WTC11 (cell line): ENCODE data around the gene HEY2. TPM values are rescaled to one million over a fixed set of nuclear protein-coding genes. Genes with fewer than 3 reads are reported as not detected.

Source experiments
- ATAC-seq: fragments of 200-7000 bp; cut with Tn5 transposase; 2 replicates; pipeline ENCODE4 v1.10.0; 2021; ENCODE audit warnings: mild to moderate bottlenecking, moderate library complexity
- Bru-seq: library from RNA; stranded (reverse); fragments of 400-500 nt; gene quantifications from one replicate; lab custom pipeline; 2021; lab: Mats Ljungman, UMichigan
- CTCF ChIA-PET: fragments of 300-600 bp; sonication (Branson Sonifier 250); formaldehyde crosslinking; loops from one replicate; lab custom pipeline; 2021; ENCODE audit warnings: antibody characterized with exemption; lab: Charles Lee
- POLR2A ChIA-PET: fragments of 350-600 bp; sonication (Branson Sonifier 250); formaldehyde crosslinking; loops from one replicate; lab custom pipeline; 2021; ENCODE audit warnings: antibody characterized with exemption; lab: Charles Lee
- DNase-seq: peaks from one replicate; pipeline ENCODE4 v3.0.0; 2021; ENCODE audit warnings: low spot score
- H3K27ac Mint-ChIP-seq: 2 replicates; pipeline ENCODE4 v1.8.0; 2021; ENCODE audit warnings: mixed read lengths
- H3K27me3 Mint-ChIP-seq: 2 replicates; pipeline ENCODE4 v1.8.0; 2021; ENCODE audit warnings: low read depth, mild to moderate bottlenecking, moderate library complexity, mixed read lengths
- H3K36me3 Mint-ChIP-seq: 2 replicates; pipeline ENCODE4 v1.8.0; 2021; ENCODE audit warnings: mixed read lengths
- H3K4me1 Mint-ChIP-seq: 2 replicates; pipeline ENCODE4 v1.8.0; 2022; ENCODE audit warnings: mixed read lengths
- H3K4me3 Mint-ChIP-seq: 2 replicates; pipeline ENCODE4 v1.8.0; 2021; ENCODE audit warnings: mild to moderate bottlenecking, moderate library complexity, mixed read lengths
- H3K9me3 Mint-ChIP-seq: 2 replicates; pipeline ENCODE4 v1.8.0; 2021; ENCODE audit warnings: mixed read lengths
- ATF1 ChIP-seq: sonication (generic); formaldehyde crosslinking; IDR thresholded peaks from 2 replicates; pipeline ENCODE4 v1.8.1; 2023; ENCODE audit warnings: mild to moderate bottlenecking, moderate library complexity, missing genetic modification reagents
- CREM ChIP-seq: sonication (generic); formaldehyde crosslinking; IDR thresholded peaks from 2 replicates; pipeline ENCODE4 v1.8.1; 2022; ENCODE audit warnings: mild to moderate bottlenecking, missing genetic modification reagents, moderate library complexity
- ELF4 ChIP-seq: sonication (generic); formaldehyde crosslinking; IDR thresholded peaks from 2 replicates; pipeline ENCODE4 v1.8.1; 2022; ENCODE audit warnings: low read depth, mild to moderate bottlenecking, moderate library complexity, missing genetic modification reagents
- EMX1 ChIP-seq: fragments of 250-450 bp; sonication (Bioruptor Pico); IDR thresholded peaks from 2 replicates; pipeline ENCODE4 v1.8.0; 2021; ENCODE audit warnings: mild to moderate bottlenecking
- FOXK1 ChIP-seq: sonication (generic); formaldehyde crosslinking; IDR thresholded peaks from 2 replicates; pipeline ENCODE4 v1.8.0; 2022; ENCODE audit warnings: mild to moderate bottlenecking, moderate library complexity, missing genetic modification reagents
- JAZF1 ChIP-seq: fragments of 250-450 bp; sonication (Bioruptor Pico); IDR thresholded peaks from 2 replicates; pipeline ENCODE4 v1.9.0; 2021; ENCODE audit warnings: moderate library complexity, mild to moderate bottlenecking, inconsistent platforms
- JUN ChIP-seq: sonication (generic); formaldehyde crosslinking; IDR thresholded peaks from 2 replicates; pipeline ENCODE4 v1.8.0; 2023; ENCODE audit warnings: mild to moderate bottlenecking, missing genetic modification reagents
- KAT7 ChIP-seq: sonication (generic); formaldehyde crosslinking; IDR thresholded peaks from 2 replicates; pipeline ENCODE4 v1.8.1; 2023; ENCODE audit warnings: missing genetic modification reagents, mild to moderate bottlenecking, borderline replicate concordance
- MYBL2 ChIP-seq: sonication (generic); formaldehyde crosslinking; IDR thresholded peaks from 2 replicates; pipeline ENCODE4 v1.8.1; 2023; ENCODE audit warnings: mild to moderate bottlenecking, moderate library complexity, missing genetic modification reagents
- NR1H2 ChIP-seq: sonication (generic); formaldehyde crosslinking; IDR thresholded peaks from 2 replicates; pipeline ENCODE4 v1.9.0; 2021; ENCODE audit warnings: mild to moderate bottlenecking, moderate library complexity, missing genetic modification reagents
- NR2C2 ChIP-seq: sonication (generic); formaldehyde crosslinking; IDR thresholded peaks from 2 replicates; pipeline ENCODE4 v1.8.0; 2022; ENCODE audit warnings: mild to moderate bottlenecking, missing genetic modification reagents
- SP1 ChIP-seq: sonication (generic); formaldehyde crosslinking; conservative IDR thresholded peaks from 2 replicates; pipeline ENCODE4 v1.8.1; 2022; ENCODE audit warnings: missing genetic modification reagents
- TEAD4 ChIP-seq: sonication (generic); formaldehyde crosslinking; IDR thresholded peaks from 2 replicates; pipeline ENCODE4 v1.8.0; 2022; ENCODE audit warnings: mild to moderate bottlenecking, missing genetic modification reagents
- TP53 ChIP-seq: sonication (generic); formaldehyde crosslinking; IDR thresholded peaks from 2 replicates; pipeline ENCODE4 v1.8.1; 2023; ENCODE audit warnings: mild to moderate bottlenecking, missing genetic modification reagents
- ZNF121 ChIP-seq: sonication (generic); formaldehyde crosslinking; IDR thresholded peaks from 2 replicates; pipeline ENCODE4 v1.8.0; 2023; ENCODE audit warnings: missing genetic modification reagents
- ZNF138 ChIP-seq: sonication (generic); formaldehyde crosslinking; conservative IDR thresholded peaks from 2 replicates; pipeline ENCODE4 v1.8.1; 2022; ENCODE audit warnings: mild to moderate bottlenecking, moderate library complexity, missing genetic modification reagents
- ZNF396 ChIP-seq: fragments of 250-450 bp; sonication (Bioruptor Pico); IDR thresholded peaks from 2 replicates; pipeline ENCODE4 v1.8.0; 2021; ENCODE audit warnings: mild to moderate bottlenecking, moderate library complexity, borderline replicate concordance
- ZNF416 ChIP-seq: fragments of 250-450 bp; sonication (Bioruptor Pico); IDR thresholded peaks from 2 replicates; pipeline ENCODE4 v1.9.0; 2021; ENCODE audit warnings: mild to moderate bottlenecking, inconsistent platforms
- long read RNA-seq, 3 experiments: library from RNA in 1 of 3; library from capped mRNA in 1 of 3; library from polyadenylated mRNA in 1 of 3; unstranded in 2 of 3; stranded (forward) in 1 of 3; transcript quantifications; one replicate each; pipeline ENCODE4 v2.0.0, GENCODE V29; 2021
- total RNA-seq: library from RNA; stranded (reverse); gene quantifications from 3 replicates; pipeline ENCODE4 v1.2.3, GENCODE V29; 2021
- TF ChIP-seq, protein P1 (sequence below): sonication (generic); formaldehyde crosslinking; conservative IDR thresholded peaks from 2 replicates; pipeline ENCODE4 v1.8.1; 2022; ENCODE audit warnings: mild to moderate bottlenecking, missing genetic modification reagents
- TF ChIP-seq, protein P2 (sequence below): sonication (generic); formaldehyde crosslinking; IDR thresholded peaks from 2 replicates; pipeline ENCODE4 v1.8.1; 2022; ENCODE audit warnings: low read depth, missing genetic modification reagents, borderline replicate concordance
- TF ChIP-seq, protein P3 (sequence below): sonication (generic); formaldehyde crosslinking; IDR thresholded peaks from 2 replicates; pipeline ENCODE4 v1.8.0; 2023; ENCODE audit warnings: missing genetic modification reagents
- TF ChIP-seq, protein P4 (sequence below): fragments of 250-450 bp; sonication (Bioruptor Pico); IDR thresholded peaks from 2 replicates; pipeline ENCODE4 v1.9.0; 2021; ENCODE audit warnings: mild to moderate bottlenecking
- TF ChIP-seq, protein P5 (sequence below): sonication (generic); formaldehyde crosslinking; IDR thresholded peaks from 2 replicates; pipeline ENCODE4 v1.8.1; 2022; ENCODE audit warnings: mild to moderate bottlenecking, missing genetic modification reagents, moderate library complexity, borderline replicate concordance
- TF ChIP-seq, protein P6 (sequence below): sonication (generic); formaldehyde crosslinking; IDR thresholded peaks from 2 replicates; pipeline ENCODE4 v1.8.0; 2022; ENCODE audit warnings: mild to moderate bottlenecking, missing genetic modification reagents
- TF ChIP-seq, protein P7 (sequence below): sonication (generic); formaldehyde crosslinking; IDR thresholded peaks from 2 replicates; pipeline ENCODE4 v1.8.0; 2023; ENCODE audit warnings: missing genetic modification reagents, mild to moderate bottlenecking, borderline replicate concordance
- TF ChIP-seq, protein P8 (sequence below): fragments of 250-450 bp; sonication (Bioruptor Pico); IDR thresholded peaks from 2 replicates; pipeline ENCODE4 v2.1.2; 2022; ENCODE audit warnings: mild to moderate bottlenecking, moderate library complexity

HEY2 gene
- total RNA-seq (10.6 to 12.3 TPM (median 11.5 TPM) in 3 replicates), Bru-seq, nascent RNA (percentile 90 among the genes with signal in this experiment)
- long read RNA-seq, experiment 1, transcript HEY2-201 (5 exons, 2,678 nt): major isoform, 61 of 79 reads
- long read RNA-seq, experiment 1, partial matches to known transcripts: 5 of 79 reads
- long read RNA-seq, experiment 1, other reads (novel, unspliced or antisense): 13 of 79 reads
- long read RNA-seq, experiment 2, transcript HEY2-201 (5 exons, 2,678 nt): major isoform, 20 of 29 reads
- long read RNA-seq, experiment 2, partial matches to known transcripts: 2 of 29 reads
- long read RNA-seq, experiment 2, other reads (novel, unspliced or antisense): 7 of 29 reads
- long read RNA-seq, experiment 3, partial matches to known transcripts: 0 of 2 reads
- long read RNA-seq, experiment 3, other reads (novel, unspliced or antisense): 1 of 2 reads

DNA sequence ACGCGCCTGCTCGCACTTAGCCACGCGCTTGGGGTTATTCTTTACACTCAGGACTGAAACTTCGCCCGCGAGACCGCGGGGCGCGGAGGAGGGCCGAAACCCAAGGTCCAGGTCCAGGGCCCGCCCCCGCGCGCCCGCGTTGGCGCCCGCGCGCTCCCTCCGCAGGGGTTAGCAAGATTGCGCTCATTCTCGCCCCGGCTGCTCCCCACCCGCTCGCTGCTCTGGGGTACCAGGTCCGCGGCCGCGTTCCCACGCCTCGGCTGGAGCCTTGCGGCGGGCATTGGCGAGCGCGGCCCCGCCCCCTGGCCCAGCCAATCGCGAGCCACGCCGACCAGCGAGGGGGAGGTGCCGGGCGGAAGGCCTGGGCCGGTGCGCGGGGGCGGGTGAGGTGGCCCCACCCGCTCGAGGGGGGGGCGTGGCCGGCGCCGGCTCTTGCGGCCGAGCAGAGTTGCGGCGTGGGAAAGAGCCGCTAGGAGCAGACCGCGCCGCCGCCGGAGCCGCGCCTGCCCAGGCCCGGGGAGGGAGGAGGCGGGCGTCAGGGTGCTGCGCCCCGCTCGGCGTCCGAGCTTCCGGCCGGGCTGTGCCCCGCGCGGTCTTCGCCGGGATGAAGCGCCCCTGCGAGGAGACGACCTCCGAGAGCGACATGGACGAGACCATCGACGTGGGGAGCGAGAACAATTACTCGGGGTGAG lies at the start of gene HEY2:
TSS of gene HEY2 (plus strand) at position 460 of the 692 bp plus-strand sequence. CDS start at position 605, 145 bp downstream.
- Mint-ChIP-seq H3K36me3 (no peaks in the 10 kb centered on the region), H3K27me3 (peaks cover 28% of the 10 kb centered on the region), H3K27ac (peak within 1 kb of the TSS; percentile 74), H3K4me3 (peak within 1 kb of the TSS; percentile 95), H3K4me1 (peaks cover 65% of the 10 kb centered on the region), H3K9me3 (no peaks in the 10 kb centered on the region)
- POLR2A ChIA-PET: interaction anchor here (1.0 kb wide), 1 partner anchor 49 kb away, joined by 3 read pairs; no protein-coding TSS in a partner anchor
- CTCF ChIA-PET: interaction anchor here (1.2 kb wide), 2 partner anchors 10 to 41 kb away, joined by 3 read pairs; no protein-coding TSS in a partner anchor
- peak; percentile 67 for ATAC-seq
- peak; percentile 89 for DNase-seq
- TF ChIP-seq ZNF121 (CRISPR knock-in tag): no peak
- no peak for TF ChIP-seq ELF4 (CRISPR knock-in tag)
- TF ChIP-seq NR1H2 (CRISPR knock-in tag): no peak
- TF ChIP-seq EMX1: no peak
- no peak for TF ChIP-seq KAT7 (CRISPR knock-in tag)
- TF ChIP-seq, protein P1, sequence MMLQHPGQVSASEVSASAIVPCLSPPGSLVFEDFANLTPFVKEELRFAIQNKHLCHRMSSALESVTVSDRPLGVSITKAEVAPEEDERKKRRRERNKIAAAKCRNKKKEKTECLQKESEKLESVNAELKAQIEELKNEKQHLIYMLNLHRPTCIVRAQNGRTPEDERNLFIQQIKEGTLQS (CRISPR knock-in tag): no peak
- no peak for TF ChIP-seq MYBL2
- peak; percentile 85; the same call in 1 of the 2 replicates for TF ChIP-seq ZNF138 (CRISPR knock-in tag)
- TF ChIP-seq ATF1 (CRISPR knock-in tag): no peak
- TF ChIP-seq, protein P2, sequence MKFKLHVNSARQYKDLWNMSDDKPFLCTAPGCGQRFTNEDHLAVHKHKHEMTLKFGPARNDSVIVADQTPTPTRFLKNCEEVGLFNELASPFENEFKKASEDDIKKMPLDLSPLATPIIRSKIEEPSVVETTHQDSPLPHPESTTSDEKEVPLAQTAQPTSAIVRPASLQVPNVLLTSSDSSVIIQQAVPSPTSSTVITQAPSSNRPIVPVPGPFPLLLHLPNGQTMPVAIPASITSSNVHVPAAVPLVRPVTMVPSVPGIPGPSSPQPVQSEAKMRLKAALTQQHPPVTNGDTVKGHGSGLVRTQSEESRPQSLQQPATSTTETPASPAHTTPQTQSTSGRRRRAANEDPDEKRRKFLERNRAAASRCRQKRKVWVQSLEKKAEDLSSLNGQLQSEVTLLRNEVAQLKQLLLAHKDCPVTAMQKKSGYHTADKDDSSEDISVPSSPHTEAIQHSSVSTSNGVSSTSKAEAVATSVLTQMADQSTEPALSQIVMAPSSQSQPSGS (CRISPR knock-in tag): no peak
- TF ChIP-seq JAZF1 (CRISPR knock-in tag): no peak
- TF ChIP-seq, protein P3, sequence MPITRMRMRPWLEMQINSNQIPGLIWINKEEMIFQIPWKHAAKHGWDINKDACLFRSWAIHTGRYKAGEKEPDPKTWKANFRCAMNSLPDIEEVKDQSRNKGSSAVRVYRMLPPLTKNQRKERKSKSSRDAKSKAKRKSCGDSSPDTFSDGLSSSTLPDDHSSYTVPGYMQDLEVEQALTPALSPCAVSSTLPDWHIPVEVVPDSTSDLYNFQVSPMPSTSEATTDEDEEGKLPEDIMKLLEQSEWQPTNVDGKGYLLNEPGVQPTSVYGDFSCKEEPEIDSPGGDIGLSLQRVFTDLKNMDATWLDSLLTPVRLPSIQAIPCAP (CRISPR knock-in tag): peak; percentile 76; the same call in 1 of the 2 replicates
- TF ChIP-seq CREM (CRISPR knock-in tag): no peak; the same call in 1 of the 2 replicates
- TF ChIP-seq, protein P4, sequence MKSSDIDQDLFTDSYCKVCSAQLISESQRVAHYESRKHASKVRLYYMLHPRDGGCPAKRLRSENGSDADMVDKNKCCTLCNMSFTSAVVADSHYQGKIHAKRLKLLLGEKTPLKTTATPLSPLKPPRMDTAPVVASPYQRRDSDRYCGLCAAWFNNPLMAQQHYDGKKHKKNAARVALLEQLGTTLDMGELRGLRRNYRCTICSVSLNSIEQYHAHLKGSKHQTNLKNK (CRISPR knock-in tag): no peak
- TF ChIP-seq, protein P5, sequence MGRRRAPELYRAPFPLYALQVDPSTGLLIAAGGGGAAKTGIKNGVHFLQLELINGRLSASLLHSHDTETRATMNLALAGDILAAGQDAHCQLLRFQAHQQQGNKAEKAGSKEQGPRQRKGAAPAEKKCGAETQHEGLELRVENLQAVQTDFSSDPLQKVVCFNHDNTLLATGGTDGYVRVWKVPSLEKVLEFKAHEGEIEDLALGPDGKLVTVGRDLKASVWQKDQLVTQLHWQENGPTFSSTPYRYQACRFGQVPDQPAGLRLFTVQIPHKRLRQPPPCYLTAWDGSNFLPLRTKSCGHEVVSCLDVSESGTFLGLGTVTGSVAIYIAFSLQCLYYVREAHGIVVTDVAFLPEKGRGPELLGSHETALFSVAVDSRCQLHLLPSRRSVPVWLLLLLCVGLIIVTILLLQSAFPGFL (CRISPR knock-in tag): no peak
- peak; percentile 96 for TF ChIP-seq SP1 (CRISPR knock-in tag)
- TF ChIP-seq, protein P6, sequence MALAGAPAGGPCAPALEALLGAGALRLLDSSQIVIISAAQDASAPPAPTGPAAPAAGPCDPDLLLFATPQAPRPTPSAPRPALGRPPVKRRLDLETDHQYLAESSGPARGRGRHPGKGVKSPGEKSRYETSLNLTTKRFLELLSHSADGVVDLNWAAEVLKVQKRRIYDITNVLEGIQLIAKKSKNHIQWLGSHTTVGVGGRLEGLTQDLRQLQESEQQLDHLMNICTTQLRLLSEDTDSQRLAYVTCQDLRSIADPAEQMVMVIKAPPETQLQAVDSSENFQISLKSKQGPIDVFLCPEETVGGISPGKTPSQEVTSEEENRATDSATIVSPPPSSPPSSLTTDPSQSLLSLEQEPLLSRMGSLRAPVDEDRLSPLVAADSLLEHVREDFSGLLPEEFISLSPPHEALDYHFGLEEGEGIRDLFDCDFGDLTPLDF: no peak
- no peak for TF ChIP-seq ZNF416 (CRISPR knock-in tag)
- TF ChIP-seq TEAD4 (CRISPR knock-in tag): no peak
- no peak for TF ChIP-seq ZNF396 (CRISPR knock-in tag)
- no peak for TF ChIP-seq NR2C2 (CRISPR knock-in tag)
- TF ChIP-seq, protein P7, sequence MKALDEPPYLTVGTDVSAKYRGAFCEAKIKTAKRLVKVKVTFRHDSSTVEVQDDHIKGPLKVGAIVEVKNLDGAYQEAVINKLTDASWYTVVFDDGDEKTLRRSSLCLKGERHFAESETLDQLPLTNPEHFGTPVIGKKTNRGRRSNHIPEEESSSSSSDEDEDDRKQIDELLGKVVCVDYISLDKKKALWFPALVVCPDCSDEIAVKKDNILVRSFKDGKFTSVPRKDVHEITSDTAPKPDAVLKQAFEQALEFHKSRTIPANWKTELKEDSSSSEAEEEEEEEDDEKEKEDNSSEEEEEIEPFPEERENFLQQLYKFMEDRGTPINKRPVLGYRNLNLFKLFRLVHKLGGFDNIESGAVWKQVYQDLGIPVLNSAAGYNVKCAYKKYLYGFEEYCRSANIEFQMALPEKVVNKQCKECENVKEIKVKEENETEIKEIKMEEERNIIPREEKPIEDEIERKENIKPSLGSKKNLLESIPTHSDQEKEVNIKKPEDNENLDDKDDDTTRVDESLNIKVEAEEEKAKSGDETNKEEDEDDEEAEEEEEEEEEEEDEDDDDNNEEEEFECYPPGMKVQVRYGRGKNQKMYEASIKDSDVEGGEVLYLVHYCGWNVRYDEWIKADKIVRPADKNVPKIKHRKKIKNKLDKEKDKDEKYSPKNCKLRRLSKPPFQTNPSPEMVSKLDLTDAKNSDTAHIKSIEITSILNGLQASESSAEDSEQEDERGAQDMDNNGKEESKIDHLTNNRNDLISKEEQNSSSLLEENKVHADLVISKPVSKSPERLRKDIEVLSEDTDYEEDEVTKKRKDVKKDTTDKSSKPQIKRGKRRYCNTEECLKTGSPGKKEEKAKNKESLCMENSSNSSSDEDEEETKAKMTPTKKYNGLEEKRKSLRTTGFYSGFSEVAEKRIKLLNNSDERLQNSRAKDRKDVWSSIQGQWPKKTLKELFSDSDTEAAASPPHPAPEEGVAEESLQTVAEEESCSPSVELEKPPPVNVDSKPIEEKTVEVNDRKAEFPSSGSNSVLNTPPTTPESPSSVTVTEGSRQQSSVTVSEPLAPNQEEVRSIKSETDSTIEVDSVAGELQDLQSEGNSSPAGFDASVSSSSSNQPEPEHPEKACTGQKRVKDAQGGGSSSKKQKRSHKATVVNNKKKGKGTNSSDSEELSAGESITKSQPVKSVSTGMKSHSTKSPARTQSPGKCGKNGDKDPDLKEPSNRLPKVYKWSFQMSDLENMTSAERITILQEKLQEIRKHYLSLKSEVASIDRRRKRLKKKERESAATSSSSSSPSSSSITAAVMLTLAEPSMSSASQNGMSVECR (CRISPR knock-in tag): no peak
- TF ChIP-seq JUN: no peak
- TF ChIP-seq FOXK1 (CRISPR knock-in tag): peak; percentile 77
- TF ChIP-seq, protein P8, sequence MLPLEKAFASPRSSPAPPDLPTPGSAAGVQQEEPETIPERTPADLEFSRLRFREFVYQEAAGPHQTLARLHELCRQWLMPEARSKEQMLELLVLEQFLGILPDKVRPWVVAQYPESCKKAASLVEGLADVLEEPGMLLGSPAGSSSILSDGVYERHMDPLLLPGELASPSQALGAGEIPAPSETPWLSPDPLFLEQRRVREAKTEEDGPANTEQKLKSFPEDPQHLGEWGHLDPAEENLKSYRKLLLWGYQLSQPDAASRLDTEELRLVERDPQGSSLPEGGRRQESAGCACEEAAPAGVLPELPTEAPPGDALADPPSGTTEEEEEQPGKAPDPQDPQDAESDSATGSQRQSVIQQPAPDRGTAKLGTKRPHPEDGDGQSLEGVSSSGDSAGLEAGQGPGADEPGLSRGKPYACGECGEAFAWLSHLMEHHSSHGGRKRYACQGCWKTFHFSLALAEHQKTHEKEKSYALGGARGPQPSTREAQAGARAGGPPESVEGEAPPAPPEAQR (CRISPR knock-in tag): no peak
- peak; percentile 59 for TF ChIP-seq TP53 (CRISPR knock-in tag)
